CD4-positive, alpha-beta T cell treated with Interleukin-2 at 100 ng/mL for 4 hours (primary cell): Measurements from ENCODE around the gene ARHGEF11.

Experiments
- DNase-seq: peaks from one replicate; pipeline ENCODE4 v3.0.0-alpha.2; 2020; ENCODE audit warnings: low spot score

ARHGEF11 gene

DNA sequence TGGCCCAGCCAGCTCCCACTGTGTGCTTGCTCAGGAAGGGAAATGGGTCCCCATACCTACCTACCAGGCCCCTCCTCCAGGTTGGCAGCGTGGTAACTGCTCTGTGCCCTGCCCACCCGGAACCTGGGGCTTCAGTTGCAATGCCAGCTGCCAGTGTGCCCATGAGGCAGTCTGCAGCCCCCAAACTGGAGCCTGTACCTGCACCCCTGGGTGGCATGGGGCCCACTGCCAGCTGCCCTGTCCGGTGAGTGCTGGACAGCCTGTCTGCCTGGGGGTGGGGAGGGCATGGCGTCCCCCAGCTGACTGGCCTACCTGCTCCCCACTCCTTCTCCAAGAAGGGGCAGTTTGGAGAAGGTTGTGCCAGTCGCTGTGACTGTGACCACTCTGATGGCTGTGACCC, 135.9 kb downstream of the ARHGEF11 start:
- no peak for DNase-seq

DNA sequence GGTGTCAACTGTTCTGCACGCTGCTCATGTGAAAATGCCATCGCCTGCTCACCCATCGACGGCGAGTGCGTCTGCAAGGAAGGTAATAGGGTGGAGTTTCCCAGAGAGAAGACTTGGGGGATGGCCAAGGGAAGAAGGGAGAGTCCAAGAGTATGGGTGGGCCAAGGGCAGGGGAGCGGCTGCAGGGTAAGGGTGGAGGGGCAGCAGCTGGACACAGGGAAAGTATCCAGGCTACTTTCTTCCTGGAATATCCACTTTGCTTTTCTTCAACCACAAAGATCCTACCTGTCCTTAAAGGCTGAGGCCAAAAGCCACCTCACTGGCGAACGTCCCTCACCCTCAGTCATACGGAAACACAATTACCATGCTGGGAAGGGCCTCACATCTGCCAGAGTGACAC, 136.6 kb downstream of the ARHGEF11 start:
- DNase-seq = no peak

DNA sequence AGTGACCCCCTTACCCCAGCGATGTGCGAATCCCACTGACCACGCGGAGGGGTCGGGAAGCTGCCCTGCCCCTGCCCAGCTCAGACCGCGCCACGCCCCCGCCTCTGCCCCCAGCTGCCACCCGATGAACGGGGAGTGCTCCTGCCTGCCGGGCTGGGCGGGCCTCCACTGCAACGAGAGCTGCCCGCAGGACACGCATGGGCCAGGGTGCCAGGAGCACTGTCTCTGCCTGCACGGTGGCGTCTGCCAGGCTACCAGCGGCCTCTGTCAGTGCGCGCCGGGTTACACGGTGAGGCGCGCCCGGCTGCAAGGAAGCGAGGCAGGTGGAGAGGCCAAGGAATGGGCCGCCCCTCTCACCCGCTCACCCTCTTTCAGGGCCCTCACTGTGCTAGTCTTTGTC, 137.0 kb downstream of the ARHGEF11 start:
- no peak for DNase-seq

DNA sequence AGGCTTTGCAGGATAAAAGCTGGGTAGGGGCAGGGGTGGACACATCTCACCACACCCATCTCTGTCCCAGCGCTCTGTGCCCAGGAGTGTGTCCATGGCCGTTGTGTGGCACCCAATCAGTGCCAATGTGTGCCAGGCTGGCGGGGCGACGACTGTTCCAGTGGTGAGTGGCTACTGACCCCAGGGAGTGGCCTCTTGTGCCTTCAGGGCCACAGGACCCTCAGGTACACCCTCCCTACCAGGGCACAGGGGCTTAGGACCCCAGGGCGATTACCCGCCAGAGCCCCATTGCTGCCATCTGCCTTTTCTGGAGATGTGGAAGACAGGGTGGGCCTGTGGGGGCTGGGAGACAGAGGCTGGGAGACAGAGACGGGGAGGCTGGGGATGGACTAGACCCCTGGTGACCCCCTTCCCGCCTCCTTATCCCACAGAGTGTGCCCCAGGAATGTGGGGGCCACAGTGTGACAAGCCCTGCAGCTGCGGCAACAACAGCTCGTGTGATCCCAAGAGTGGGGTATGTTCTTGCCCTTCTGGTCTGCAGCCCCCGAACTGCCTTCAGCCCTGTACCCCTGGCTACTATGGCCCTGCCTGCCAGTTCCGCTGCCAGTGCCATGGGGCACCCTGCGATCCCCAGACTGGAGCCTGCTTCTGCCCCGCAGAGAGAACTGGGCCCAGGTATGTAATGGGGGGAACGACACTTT, 139.2 kb downstream of the ARHGEF11 start:
- no peak for DNase-seq

DNA sequence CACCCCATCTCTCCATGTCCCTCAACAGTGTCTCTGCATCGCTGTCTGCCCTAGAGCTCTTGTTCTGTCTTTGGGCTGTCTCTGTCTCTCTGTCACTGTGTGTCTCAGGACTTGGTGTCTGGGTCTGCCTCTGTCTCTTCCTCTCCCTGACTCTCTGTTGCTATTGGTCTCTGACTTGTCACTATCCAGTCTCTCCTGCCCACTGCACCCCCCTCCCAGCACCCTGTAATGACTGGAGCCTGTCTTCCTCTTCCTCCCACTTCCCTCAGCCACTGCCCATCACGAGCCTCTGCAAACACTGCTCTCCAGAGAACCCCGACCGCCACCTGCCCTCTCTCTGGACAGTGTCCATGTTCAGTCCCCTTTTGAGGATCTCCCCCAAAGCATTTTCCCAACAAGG, 139.9 kb downstream of the ARHGEF11 start:
- DNase-seq = no peak

DNA sequence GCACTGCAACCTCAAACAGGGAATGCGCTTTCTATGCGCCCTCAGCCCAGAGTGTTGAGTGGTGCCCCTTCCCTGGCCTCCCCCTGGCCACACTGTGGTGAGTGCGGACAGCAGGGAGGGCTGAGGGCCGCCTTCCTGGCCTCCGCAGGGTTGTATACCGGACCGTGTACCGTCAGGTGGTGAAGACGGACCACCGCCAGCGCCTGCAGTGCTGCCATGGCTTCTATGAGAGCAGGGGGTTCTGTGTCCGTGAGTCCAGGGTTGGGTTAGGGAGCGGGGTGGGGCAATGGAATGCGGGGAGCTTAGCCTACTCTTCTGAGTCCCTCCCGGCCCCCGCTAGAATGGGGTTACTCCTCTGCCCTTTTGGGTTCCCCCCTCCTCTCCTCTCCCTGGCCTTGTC, 140.4 kb downstream of the ARHGEF11 start:
- DNase-seq = no peak

DNA sequence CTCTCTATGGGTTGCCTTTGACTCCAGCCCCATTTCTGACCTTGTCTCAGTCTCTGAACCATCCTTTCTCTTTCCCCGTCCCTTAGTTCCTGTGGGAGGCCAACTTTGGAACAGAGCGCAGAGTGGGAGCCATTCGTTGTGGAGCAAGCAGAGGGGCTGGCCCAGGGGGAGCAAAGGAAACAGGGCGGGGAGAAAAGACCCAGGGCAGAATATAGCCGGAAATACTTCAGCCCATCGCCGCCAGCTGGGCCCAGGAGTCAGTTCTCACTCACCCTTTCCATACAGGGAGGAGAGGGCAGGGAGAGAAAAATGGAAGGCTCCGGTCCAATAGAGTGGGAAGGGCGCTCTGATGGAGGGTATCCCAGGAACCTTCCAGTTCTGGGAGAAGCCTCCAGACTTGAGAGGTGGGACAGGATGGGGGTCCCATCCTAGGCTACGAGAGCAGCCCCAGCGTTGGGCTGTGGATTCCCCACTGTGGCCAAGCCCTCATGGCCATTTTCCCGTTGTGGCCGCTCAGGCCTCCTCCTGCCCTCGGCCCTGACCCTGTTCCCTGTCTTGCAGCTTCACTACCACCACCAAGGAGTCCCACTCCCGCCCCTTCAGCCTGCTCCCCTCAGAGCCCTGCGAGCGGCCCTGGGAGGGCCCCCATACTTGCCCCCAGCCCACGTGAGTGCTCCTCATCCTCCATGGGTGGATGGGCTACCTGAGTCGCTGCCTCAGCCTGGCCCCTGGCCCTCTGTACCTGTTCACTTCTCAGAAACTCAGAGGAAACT, 141.2 kb downstream of the ARHGEF11 start:
- DNase-seq = no peak

DNA sequence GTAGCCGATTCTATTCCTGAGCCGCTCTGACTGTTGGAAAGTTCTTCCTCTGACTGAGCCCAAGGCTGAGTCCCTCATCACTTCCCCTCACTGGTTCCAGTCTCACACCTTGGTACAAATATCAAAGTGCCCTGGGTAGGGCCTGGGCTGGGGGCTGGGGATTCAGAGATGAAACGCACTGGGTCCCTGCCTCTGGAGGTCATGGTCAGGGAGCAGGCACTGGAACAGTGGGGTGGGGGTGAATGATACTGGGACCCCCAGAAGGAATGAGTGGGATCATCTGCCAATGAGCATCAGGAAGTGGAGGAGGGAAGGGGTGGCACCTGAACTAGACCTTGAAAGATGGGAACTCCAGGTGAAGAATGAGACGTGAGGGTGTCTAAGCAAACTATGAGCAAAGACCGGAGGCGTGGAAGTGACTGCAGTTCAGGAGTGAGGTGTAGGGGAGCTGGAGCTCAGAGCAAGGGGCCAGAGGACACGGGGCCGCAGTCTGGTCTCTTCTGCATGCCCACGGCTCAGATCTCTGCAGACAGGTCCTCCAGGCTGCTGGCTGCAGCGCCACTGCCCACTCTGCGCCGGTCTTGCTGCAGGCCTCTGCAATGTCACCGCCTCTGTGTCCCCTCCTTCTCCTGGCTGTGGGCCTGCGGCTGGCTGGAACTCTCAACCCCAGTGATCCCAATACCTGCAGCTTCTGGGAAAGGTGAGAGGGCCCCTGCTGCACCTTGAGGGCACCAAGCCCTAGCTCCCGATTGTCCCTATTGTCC, 142.0 kb downstream of the ARHGEF11 start:
- DNase-seq = no peak

DNA sequence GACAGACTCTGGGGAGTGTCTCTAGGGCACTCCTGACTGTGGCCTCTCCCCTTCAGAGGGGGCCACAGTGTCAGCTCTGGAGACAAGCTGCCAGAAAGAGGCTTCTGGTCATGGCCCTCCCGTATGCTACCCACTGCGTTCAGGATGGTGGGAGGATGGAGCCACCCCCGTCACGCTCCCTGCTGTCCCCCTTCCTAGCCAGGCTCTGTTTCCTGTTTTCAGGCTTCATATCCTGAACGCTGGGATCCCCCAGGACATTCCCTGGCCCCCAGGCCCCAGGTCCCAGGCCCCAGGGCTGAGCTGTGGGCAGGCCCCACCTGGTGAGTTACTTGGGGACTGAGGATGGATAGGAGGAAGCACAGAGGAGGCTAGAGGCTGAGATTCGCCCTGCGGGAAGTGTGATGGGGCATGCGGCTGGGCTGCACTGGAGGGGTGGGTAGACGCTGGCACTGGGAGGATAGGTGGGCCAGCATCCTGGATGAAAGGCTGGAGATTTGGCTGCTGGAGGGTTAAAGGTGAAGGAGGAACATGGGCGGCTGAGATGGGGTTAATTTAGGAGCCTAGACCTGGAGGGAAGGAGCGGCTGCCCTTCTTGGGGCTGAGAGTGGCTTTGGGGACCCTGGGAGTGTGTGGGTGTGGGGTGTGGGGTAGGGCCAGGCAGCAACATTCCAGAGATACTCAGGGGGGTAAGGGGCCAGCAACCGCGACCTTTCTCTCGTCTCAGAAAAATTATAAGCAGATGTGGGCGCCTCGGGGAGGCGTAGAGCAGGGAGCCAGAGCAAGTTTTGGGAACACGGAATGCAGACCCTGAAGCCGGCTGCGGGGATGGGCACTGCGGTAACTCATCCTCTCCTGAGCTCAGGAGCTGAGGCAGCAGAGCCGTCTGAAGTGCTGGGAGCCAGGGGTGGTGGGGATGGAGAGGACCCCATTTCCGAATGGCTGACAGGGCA, 143.3 kb downstream of the ARHGEF11 start:
- DNase-seq = no peak

DNA sequence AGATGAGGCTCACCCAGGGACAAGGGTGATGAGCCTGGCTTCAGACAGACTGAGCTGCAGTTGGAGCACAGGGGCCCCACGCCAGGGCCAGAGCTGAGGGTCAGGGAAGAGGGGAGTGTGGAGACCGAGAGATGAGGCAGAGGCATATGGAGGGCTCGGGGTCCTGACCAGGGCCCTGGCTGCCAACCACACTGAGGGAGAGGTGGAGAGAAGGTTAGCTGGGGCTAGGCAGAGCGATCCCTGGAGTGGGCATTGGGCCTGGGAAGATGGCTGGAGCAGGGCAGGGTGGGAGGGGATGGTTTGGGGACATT, 144.0 kb downstream of the ARHGEF11 start:
- DNase-seq = no peak

DNA sequence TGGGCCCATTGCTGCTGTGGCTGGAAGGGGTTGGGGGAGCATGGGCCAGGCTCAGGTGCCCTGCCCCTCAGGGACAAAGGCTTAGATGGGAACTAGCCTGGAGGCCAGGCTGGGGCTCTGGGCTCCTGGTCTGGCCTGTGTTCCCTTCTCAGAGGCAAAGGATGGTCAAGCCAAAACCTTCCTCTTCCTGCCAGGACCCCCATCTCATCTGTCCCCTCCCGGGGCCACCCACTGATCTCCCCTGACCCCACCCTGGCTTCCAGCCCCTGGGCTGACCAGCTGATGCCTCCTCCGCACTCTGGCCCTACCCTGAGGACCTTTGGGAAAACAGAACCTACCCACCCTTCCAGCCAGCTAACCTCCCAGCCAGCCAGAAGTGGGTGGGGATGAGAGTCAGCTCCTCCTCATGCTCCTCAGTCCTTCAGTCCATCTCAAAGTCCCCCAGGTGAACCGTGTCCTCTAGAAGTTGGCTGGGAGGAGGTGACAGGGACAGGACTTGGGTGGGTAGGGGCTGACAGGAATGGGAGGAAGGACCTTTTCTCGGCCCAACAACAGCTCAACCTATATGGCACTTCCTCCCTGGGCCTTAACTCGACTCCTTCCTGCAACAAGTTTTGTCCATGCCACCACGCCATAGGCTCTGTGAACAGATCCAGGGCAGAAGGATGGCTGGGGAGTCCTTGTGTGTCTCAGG, 144.5 kb downstream of the ARHGEF11 start:
- no peak for DNase-seq

DNA sequence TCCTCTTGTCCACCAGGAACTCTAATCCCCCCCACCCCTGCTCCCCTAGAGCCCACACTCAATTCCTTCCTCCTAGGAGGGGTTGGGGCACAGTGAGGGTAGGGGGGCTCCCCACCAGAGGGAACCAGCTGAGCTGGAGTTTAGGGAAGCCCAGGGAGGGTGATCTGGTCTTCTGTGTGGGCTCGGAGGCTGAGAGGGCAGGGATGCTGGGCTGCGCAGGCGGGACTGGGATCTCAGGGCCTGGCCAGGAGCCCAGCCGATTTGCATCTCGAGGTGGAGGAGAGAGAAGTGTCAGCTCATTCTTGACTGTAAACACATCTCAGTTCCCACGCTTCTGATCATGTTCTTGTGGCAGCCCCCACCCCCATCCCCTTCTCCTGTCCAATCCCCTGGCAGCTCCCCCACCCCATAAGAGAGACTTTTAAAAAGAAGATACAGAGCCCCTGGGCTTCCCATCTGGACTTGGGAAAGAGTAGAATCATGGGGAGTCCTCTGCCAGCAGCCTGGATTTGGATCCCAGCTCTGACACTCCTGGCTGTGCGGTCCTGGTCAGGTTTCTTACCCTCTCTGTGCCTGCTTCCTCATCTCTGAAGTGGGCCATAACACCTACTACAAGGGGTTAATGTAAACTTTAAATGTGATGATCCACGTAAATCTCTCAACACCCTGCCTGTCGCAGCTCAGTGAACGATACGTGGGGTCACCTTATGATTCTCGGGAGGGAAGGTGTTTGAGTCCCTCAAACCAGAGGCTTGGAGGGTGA, 145.4 kb downstream of the ARHGEF11 start:
- no peak for DNase-seq

DNA sequence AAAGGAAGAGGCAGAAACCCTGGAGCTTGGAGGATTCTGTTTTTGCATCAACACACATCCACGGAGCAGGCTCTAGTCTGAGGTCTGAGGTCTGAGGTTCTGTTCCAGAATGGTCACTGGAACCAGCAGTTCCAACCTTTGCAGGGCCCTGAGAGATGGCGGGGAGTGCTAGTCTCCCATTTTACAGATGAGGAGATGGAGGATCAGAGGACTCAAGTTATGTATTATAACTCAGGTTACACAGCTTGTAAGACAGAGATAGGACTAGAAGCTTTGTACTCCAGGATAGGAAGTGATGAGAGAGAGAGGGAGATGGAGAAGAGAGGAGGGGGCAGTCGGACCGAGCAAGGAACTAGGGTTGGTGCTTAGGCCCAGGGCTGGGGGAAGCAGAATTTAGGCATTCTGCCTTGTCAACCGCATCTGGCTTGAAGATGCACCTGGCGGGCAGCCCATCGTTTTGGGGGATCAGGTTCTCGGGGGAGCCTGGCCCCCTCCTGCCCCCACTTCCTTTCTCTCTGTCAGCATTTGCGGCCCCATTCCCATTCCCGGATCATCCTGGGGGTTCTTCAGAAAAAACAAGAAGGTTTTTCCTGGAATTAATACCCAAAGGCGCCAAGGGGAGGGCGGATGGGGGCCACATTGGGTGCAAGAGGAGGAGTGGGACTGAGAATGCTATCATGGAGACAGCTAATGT, 146.4 kb downstream of the ARHGEF11 start:
- no peak for DNase-seq

DNA sequence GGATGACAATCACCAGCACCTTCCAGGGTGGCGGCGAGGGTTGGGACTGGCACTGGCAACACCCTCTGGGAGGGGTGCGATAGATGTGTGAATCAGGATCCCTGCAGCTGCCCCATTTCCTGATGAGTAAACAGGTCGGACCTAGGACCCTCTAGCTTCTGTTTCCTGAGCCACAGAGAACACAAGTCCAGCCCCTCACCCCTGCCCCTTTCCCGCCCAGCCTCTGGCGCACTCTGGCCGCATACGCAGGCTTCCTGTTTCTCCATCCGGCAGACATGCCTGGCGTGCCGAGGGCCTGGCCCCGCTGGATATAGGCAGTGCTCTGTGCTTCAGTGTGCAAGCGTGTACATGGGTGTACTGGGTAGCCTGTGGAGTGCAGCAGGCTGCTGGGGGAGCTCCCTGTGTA, 147.4 kb downstream of the ARHGEF11 start:
- DNase-seq = no peak

DNA sequence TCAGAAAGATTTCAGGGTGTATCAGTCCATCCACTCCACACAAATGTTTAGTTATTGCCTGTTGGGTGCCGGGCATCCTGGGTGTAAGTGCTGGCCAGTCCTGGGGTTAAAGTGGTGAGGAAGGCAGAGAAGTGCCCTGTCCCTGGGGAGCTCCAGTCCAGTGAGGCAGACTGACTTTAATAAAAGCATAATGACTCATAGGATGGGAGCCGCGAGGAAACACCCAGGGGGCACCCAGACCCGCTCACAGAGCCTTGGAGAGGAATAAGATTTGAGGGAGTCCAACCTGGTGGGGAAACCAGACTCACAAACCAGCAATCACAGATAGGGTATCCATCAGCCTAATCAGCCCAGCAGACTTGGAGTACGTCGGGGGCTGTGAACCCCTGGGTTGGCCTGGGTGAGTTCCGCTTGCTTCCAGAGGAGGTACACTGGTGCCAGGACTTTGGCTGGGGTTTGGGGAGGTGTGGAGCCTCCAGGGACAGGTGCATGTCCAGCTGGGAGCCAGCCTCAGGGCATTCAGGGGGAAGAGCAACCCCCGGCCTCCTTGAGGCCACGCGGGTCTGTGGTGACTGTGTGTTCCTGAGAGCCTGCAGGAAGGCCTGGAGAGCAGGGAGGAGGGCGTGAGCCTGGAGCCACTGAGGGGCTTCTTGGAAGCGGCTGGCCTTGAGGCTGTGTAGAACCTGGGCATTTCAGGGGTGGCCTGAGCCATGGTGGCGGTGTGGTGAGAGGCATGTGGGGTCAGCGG, 148.3 kb downstream of the ARHGEF11 start:
- no peak for DNase-seq

DNA sequence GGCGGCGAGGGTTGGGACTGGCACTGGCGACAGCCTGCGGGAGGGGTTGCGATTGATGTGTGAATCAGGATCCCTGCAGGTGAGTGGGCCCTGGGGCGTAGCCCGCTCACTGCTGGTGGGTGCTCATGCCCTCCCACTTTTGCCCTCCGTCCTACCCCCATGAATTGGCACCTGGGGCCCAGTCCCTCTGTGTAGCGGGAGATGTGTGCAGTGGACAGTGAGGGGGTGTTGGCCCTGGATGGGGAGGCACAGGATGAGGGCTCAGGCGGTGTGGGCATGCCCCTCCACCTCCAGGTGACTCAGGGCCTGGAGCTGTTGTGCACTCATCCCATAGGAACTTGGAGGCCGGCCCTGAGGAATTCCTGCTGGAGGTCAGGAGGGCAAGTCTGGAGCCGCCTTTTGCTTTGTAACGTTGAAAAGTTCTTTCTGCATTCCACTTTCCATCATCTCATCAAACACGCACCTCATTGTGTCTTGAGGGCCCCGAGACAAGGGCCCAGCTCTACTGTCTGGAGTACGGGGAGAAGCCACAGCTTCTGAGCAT, 149.0 kb downstream of the ARHGEF11 start:
- DNase-seq = no peak

DNA sequence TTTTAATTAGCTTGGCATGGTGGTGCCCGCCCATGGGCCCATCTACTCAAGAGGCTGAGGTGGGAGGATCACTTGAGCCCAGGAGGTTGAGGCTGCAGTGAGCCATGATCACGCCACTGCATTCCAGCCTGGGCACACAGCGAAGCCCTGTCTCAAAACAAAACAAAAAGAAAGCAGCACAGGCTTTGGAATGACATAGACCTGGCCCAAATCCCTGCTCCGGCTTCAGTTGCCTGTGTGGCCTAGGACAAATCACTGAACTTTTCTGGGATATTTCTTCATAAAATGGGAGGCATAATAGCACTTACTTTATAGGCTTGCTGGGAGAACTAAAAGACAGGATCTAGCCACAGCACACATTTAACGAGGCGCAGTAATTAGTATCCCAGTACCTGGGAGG, 149.6 kb downstream of the ARHGEF11 start:
- no peak for DNase-seq

DNA sequence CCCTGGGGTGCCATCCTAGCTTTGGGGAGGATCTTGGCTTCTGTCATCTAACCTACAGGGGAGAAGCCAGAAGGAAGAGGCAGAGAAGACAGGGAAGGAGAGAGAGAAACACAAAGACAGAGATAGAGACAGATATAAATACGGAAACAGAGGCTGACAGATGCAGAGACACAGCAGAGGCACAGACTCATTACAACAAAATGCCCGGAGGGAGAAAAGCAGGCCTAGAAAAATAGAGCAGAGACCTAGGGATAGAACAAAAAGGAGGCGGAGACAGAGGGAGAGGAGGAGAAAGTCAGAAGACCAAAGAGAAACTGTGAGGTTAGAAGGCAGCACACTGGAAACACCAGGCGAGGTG, 150.1 kb downstream of the ARHGEF11 start:
- DNase-seq = no peak
